Karpas-422 (cell line): ENCODE data around the gene BCL3. TPM values are rescaled to one million over a fixed set of nuclear protein-coding genes. Genes with fewer than 3 reads are reported as not detected.

ENCODE experiments used
- DNase-seq: peaks from one replicate; pipeline ENCODE4 v3.0.0-alpha.2; 2015
- H2AFZ ChIP-seq: fragments of 200-600 bp; sonication (generic); 2 replicates; pipeline ENCODE4 v1.6.1; 2014; ENCODE audit warnings: antibody characterized with exemption, low read length, mixed read lengths
- H3K27ac ChIP-seq: fragments of 200-600 bp; sonication (generic); 2 replicates; pipeline ENCODE4 v1.5.1; 2014; ENCODE audit warnings: mild to moderate bottlenecking, low read length, moderate library complexity
- H3K27me3 ChIP-seq: fragments of 200-600 bp; sonication (generic); 2 replicates; pipeline ENCODE4 v1.6.1; 2014; ENCODE audit warnings: low read length, mixed read lengths
- H3K36me3 ChIP-seq: fragments of 200-600 bp; sonication (generic); 2 replicates; pipeline ENCODE4 v1.6.1; 2014; ENCODE audit warnings: low read length, mixed read lengths; ENCODE audit not compliant: insufficient read depth
- H3K4me1 ChIP-seq: fragments of 200-600 bp; sonication (generic); 2 replicates; pipeline ENCODE4 v1.6.1; 2014; ENCODE audit warnings: mild to moderate bottlenecking, low read length, mixed read lengths
- H3K4me2 ChIP-seq: fragments of 200-600 bp; sonication (generic); 2 replicates; pipeline ENCODE4 v1.6.1; 2014; ENCODE audit warnings: low read length, low read depth, mild to moderate bottlenecking; ENCODE audit not compliant: poor library complexity, severe bottlenecking
- H3K4me3 ChIP-seq: fragments of 200-600 bp; sonication (generic); 2 replicates; pipeline ENCODE4 v1.5.1; 2014; ENCODE audit warnings: mild to moderate bottlenecking, antibody characterized with exemption, low read length, mixed read lengths
- H3K79me2 ChIP-seq: fragments of 200-600 bp; sonication (generic); 2 replicates; pipeline ENCODE4 v1.6.1; 2014; ENCODE audit warnings: mild to moderate bottlenecking, low read length, mixed read lengths
- H3K9ac ChIP-seq: fragments of 200-600 bp; sonication (generic); 2 replicates; pipeline ENCODE4 v1.6.0; 2014; ENCODE audit warnings: low read length
- H3K9me2 ChIP-seq: fragments of 200-600 bp; sonication (generic), shearing (Covaris generic); replicated peaks from 2 replicates; pipeline ENCODE4 v1.6.0; 2014; ENCODE audit warnings: mild to moderate bottlenecking, low read length, moderate library complexity; ENCODE audit not compliant: insufficient read depth
- H3K9me3 ChIP-seq: fragments of 300-700, 200-600 bp; sonication (generic); 2 replicates; pipeline ENCODE4 v1.6.1; 2014; ENCODE audit warnings: low read length, mixed read lengths
- H4K20me1 ChIP-seq: fragments of 200-600 bp; sonication (generic); 2 replicates; pipeline ENCODE4 v1.6.1; 2014; ENCODE audit warnings: mild to moderate bottlenecking, antibody characterized with exemption, low read length, low read depth; ENCODE audit not compliant: insufficient read depth
- total RNA-seq: library from RNA; depleted of rRNA; stranded (reverse); fragments of >200 nt; shearing (Covaris generic); gene quantifications from 2 replicates; pipeline ENCODE4 v1.2.3, GENCODE V29; 2014; ENCODE audit warnings: low replicate concordance

BCL3 gene
- total RNA-seq, 1 experiment from 2014 or later: not detected

DNA sequence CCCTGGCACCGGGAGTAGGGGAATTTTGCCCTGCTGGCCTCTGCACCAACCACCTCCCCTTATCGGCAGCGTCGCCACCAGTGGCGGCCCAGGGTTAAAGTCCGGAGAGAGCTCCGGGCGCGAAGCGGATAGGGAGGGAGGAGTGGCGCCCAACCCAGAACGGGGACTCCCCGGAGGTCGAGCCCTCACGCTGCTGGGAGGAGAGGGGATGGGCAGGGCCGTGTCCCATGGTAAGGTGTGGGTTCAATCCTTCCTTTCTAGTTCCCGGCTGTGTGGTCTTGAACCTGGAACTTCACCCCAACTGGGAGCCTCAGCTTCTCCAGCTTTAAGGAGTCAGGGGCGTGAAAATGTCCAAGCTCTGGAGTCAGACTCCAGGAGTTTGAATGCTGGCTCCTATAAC lies 23.3 kb upstream of the BCL3 start:
- H3K4me3 ChIP-seq: no peak overlapping the region
- no peaks in the 10 kb centered on the region for H3K9me2 ChIP-seq
- no peaks in the 10 kb centered on the region for H4K20me1 ChIP-seq
- no peaks in the 10 kb centered on the region for H3K9me3 ChIP-seq
- H3K27ac ChIP-seq: no peak overlapping the region
- peaks cover 5% of the 10 kb centered on the region for H3K4me1 ChIP-seq
- no peaks in the 10 kb centered on the region for H3K36me3 ChIP-seq
- no peak overlapping the region for H2AFZ ChIP-seq
- H3K79me2 ChIP-seq: no peaks in the 10 kb centered on the region
- no peak for DNase-seq
- H3K9ac ChIP-seq: no peak overlapping the region
- H3K27me3 ChIP-seq: no peaks in the 10 kb centered on the region
- H3K4me2 ChIP-seq: no peak overlapping the region

DNA sequence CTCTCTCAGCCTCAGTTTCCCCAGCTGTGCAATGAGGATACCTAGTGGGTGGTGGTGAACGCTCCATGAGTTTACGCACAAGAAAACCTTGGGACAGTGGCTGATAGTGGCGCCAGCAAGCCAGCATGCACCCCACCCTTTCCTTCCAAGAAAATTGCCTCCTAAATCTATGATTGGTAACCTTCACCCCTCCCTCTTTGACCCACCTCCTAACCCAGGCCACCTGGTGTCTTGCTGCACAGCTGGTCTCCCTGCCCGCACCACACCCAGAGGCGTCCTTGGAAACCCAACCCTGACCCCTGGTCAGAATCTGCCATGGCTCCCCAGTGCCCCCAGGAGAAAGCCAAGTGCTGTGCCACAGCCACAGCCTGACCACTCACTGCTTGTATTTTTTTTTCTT lies 22.8 kb upstream of the BCL3 start:
- no peak overlapping the region for H2AFZ ChIP-seq
- H3K79me2 ChIP-seq: no peaks in the 10 kb centered on the region
- no peaks in the 10 kb centered on the region for H3K9me2 ChIP-seq
- peaks cover 4% of the 10 kb centered on the region for H3K4me1 ChIP-seq
- H4K20me1 ChIP-seq: no peaks in the 10 kb centered on the region
- H3K9ac ChIP-seq: no peak overlapping the region
- no peak overlapping the region for H3K4me2 ChIP-seq
- no peaks in the 10 kb centered on the region for H3K9me3 ChIP-seq
- no peaks in the 10 kb centered on the region for H3K36me3 ChIP-seq
- H3K27me3 ChIP-seq: no peaks in the 10 kb centered on the region
- DNase-seq: no peak
- H3K4me3 ChIP-seq: no peak overlapping the region
- no peak overlapping the region for H3K27ac ChIP-seq

DNA sequence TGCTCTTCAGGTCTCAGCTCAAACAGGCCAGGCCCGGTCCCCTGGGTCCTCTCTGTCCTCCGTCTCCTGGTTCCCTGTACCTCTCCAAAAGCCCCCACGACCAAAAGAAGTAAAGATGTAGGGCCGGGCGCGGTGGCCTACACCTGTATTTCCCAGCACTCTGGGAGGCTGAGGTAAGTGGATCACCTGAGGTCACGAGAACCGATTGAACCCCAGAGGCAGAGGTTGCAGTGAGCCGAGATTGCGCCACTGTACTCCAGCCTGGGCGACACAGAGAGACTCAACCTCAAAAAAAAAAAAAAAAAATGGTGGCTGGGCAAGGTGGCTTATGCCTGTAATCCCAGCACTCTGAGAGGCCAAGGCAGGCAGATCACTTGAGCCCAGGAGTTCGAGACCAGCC lies 22.0 kb upstream of the BCL3 start:
- no peak overlapping the region for H3K9ac ChIP-seq
- no peak overlapping the region for H3K4me2 ChIP-seq
- H3K4me1 ChIP-seq: no peaks in the 10 kb centered on the region
- no peak overlapping the region for H3K4me3 ChIP-seq
- DNase-seq: no peak
- H3K79me2 ChIP-seq: no peaks in the 10 kb centered on the region
- no peaks in the 10 kb centered on the region for H3K36me3 ChIP-seq
- H3K9me2 ChIP-seq: no peaks in the 10 kb centered on the region
- H4K20me1 ChIP-seq: no peaks in the 10 kb centered on the region
- H3K27ac ChIP-seq: no peak overlapping the region
- no peaks in the 10 kb centered on the region for H3K9me3 ChIP-seq
- no peaks in the 10 kb centered on the region for H3K27me3 ChIP-seq
- no peak overlapping the region for H2AFZ ChIP-seq

DNA sequence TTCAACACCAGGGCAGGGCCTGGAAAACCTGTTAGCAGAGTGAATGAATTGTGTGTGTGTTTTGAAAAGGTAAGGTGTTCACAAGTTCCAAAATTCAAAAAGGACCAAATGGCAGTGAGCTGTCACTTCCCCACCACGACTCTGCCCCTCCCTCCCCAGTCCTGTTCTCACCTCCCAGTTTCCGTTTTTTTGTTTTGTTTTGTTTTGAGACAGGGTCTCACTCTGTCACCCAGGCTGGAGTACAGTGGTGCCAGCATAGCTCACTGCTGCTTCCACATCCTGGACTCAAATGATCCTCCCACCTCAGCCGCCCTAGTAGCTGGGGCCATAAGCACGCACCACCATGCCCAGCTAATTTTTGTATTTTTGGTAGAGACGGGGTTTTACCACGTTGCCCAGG lies 20.3 kb upstream of the BCL3 start:
- Histone ChIP-seq H3K4me1 (no peaks in the 10 kb centered on the region), H3K9ac (no peak overlapping the region), H3K4me3 (no peak overlapping the region), H3K27me3 (no peaks in the 10 kb centered on the region), H3K9me3 (no peaks in the 10 kb centered on the region), H4K20me1 (no peaks in the 10 kb centered on the region), H3K27ac (no peak overlapping the region), H3K79me2 (no peaks in the 10 kb centered on the region), H3K4me2 (no peak overlapping the region), H3K36me3 (no peaks in the 10 kb centered on the region), H3K9me2 (no peaks in the 10 kb centered on the region), H2AFZ (no peak overlapping the region)
- DNase-seq: no peak

DNA sequence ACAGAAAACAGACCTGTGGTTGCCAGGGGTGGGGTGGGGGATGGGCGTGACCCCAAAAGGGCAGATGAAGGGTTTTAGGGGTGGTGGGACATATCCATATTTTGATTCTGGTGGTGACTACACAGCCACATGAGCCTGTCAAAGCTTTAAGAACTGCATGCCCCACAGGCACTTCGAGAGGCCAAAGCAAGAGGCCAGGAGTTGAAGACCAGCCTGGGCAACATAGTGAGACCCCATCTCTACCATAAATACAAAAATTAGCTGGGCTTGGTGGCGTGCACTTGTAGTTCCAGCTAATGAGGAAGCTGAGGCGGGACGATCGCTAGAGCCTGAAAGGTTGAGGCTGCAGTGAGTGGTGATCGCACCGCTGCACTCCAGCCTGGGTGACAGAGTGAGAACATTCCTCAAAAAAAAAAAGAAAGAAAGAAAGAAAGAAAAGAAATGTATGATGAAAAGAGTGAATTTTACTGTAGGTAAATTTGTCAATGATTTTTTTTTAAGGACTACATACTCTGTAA lies 18.9 kb upstream of the BCL3 start:
- Histone ChIP-seq H3K9ac (no peak overlapping the region), H3K9me3 (no peaks in the 10 kb centered on the region), H3K27me3 (no peaks in the 10 kb centered on the region), H3K36me3 (no peaks in the 10 kb centered on the region), H3K4me2 (no peak overlapping the region), H3K79me2 (no peaks in the 10 kb centered on the region), H3K27ac (no peak overlapping the region), H4K20me1 (no peaks in the 10 kb centered on the region), H3K4me1 (no peaks in the 10 kb centered on the region), H2AFZ (no peak overlapping the region), H3K4me3 (no peak overlapping the region), H3K9me2 (no peaks in the 10 kb centered on the region)
- DNase-seq: no peak

DNA sequence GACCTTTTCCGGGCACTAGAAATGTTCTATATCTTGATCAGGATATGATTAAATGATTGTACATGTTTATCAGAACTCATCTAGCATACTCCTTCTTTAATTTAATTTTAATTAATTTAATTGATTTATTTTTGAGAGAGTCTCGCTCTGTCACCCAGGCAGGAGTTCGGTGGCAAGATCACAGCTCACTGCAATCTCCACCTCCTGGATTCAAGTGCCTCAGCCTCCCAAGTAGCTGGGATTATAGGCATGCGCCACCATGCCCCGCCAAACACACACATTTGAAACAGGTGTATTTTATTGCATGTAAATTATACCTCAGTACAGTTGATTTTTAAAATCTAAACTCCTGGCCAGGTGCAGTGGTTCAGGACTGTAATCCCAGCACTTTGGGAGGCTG lies 17.4 kb upstream of the BCL3 start:
- H3K79me2 ChIP-seq: no peaks in the 10 kb centered on the region
- H3K4me3 ChIP-seq: no peak overlapping the region
- no peak overlapping the region for H3K4me2 ChIP-seq
- H3K9me2 ChIP-seq: no peaks in the 10 kb centered on the region
- DNase-seq: no peak
- H3K9ac ChIP-seq: no peak overlapping the region
- H2AFZ ChIP-seq: no peak overlapping the region
- H3K9me3 ChIP-seq: no peaks in the 10 kb centered on the region
- no peak overlapping the region for H3K27ac ChIP-seq
- H4K20me1 ChIP-seq: no peaks in the 10 kb centered on the region
- H3K36me3 ChIP-seq: no peaks in the 10 kb centered on the region
- no peaks in the 10 kb centered on the region for H3K4me1 ChIP-seq
- H3K27me3 ChIP-seq: no peaks in the 10 kb centered on the region

DNA sequence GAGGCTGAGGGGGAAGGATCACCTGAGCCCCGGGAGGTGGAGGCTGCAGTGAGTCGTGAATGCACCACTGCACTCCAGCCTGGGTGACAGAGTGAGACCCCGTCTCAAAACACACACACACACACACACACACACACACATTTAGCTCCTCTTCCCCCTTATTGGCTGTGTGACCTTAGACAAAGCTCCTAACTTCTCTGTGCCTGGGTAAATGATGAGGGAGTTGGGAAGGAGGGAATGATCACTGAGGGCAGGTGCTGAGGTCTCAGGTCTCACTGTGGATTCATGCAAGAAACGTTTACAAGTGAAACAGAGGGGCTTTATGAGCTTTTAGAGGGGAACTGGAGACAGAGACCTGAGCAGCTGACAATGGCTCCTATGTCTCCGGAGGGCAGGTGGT lies 16.9 kb upstream of the BCL3 start:
- no peak overlapping the region for H3K9ac ChIP-seq
- H3K27ac ChIP-seq: no peak overlapping the region
- no peaks in the 10 kb centered on the region for H3K4me1 ChIP-seq
- no peaks in the 10 kb centered on the region for H3K79me2 ChIP-seq
- no peaks in the 10 kb centered on the region for H3K36me3 ChIP-seq
- no peak overlapping the region for H3K4me3 ChIP-seq
- no peak overlapping the region for H3K4me2 ChIP-seq
- H4K20me1 ChIP-seq: no peaks in the 10 kb centered on the region
- H3K27me3 ChIP-seq: no peaks in the 10 kb centered on the region
- H3K9me2 ChIP-seq: no peaks in the 10 kb centered on the region
- H2AFZ ChIP-seq: no peak overlapping the region
- DNase-seq: no peak
- no peaks in the 10 kb centered on the region for H3K9me3 ChIP-seq

DNA sequence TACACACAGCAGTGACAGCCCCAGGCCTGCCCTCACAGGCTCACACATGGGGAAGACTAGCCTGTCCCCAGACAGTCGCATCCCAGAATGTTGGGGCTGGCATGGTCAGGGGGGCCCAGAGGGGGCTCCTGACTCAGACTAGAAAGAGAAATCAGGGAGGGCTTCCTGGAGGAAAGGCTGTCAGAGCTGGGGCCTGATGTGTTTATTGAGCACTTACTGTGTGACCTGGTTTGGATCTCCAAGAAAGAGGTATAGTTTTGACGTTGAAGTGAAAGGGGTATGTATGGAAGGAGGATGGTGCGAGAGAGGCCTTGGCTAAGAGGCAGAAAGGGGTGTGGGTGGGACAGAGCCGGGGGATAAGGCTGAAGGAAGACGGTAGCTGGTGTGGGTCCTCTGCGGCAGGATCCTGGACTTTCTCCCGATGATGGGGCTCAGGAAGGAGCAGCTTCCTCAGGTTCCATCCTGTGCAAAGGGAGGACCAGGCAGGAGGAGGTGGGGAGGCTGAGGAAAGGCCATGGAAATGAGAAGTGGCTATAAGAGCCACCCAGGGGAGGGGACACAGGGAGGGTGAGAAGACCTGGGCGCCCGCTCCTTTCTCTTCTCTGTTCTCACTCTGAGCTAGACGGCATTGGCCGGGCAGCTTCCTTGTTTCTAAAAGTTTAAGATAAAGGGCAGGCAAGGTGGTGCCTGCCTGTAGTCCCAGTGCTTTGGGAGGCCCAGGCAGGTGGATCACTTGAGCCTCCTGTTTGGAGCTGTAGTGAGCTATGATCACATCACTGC lies 16.1 kb upstream of the BCL3 start:
- Histone ChIP-seq H3K9me2 (no peaks in the 10 kb centered on the region), H3K4me2 (no peak overlapping the region), H2AFZ (no peak overlapping the region), H3K27me3 (no peaks in the 10 kb centered on the region), H3K4me3 (no peak overlapping the region), H3K27ac (no peak overlapping the region), H3K36me3 (no peaks in the 10 kb centered on the region), H3K9me3 (no peaks in the 10 kb centered on the region), H3K79me2 (no peaks in the 10 kb centered on the region), H3K9ac (no peak overlapping the region), H4K20me1 (no peaks in the 10 kb centered on the region), H3K4me1 (no peaks in the 10 kb centered on the region)
- DNase-seq: no peak
